HG03135 (cell line): Measurements from ENCODE around the gene PRPF19.
A peak's percentile ranks its signal among the peaks of the same experiment; 100 is the strongest.

Source experiments
- ATAC-seq: cut with Tn5 transposase; IDR thresholded peaks from one replicate; pipeline ENCODE4 v1.9.1; 2021; ENCODE audit warnings: mild to moderate bottlenecking, moderate library complexity; ENCODE audit not compliant: unreplicated experiment

Gene PRPF19

GRCh38 chr11:60924110-60924905 is 17.9 kb upstream of the PRPF19 start, which contains the start of gene TMEM132A:
TMEM132A (plus strand) TSS chr11:60924460; CDS start chr11:60924634, 174 bp downstream.
- no peak for ATAC-seq

DNA sequence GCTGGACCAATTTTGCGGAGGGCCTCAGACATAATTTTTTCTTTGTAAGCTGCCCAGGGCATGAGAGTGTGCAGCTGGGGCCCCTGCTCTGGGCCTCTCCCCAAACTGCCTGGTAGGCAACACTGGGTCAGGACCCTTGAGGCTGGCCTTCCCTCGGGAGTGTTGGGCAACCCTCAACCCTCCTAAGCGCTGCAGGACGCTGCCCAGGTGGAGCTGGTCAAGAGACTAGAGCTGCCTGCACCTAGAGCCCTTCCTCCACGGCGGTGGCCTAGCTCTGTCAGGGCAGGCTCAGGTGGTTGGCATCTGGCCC is 17.4 kb upstream of the PRPF19 start:
- no peak for ATAC-seq

- no peak for ATAC-seq
Observed at GRCh38 chr11:60923326-60923725, 16.9 kb upstream of the PRPF19 start.

GRCh38 chr11:60922906-60923305 is 16.5 kb upstream of the PRPF19 start:
- no peak for ATAC-seq

DNA sequence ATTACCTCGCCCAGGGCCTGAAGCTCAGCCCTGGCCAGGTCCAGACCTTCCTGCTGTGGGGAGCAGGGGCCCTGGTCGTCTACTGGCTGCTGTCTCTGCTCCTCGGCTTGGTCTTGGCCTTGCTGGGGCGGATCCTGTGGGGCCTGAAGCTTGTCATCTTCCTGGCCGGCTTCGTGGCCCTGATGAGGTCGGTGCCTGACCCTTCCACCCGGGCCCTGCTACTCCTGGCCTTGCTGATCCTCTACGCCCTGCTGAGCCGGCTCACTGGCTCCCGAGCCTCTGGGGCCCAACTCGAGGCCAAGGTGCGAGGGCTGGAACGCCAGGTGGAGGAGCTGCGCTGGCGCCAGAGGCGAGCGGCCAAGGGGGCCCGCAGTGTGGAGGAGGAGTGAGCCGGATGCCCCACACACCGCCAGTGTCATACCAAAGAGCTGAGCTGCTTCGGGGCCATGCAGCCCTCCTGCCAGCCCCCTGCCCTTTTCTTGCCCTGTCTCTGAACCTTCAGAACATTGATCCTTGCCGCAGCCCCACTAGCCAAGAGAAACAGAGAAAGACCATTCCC is 15.5 kb upstream of the PRPF19 start:
- ATAC-seq: no peak

DNA sequence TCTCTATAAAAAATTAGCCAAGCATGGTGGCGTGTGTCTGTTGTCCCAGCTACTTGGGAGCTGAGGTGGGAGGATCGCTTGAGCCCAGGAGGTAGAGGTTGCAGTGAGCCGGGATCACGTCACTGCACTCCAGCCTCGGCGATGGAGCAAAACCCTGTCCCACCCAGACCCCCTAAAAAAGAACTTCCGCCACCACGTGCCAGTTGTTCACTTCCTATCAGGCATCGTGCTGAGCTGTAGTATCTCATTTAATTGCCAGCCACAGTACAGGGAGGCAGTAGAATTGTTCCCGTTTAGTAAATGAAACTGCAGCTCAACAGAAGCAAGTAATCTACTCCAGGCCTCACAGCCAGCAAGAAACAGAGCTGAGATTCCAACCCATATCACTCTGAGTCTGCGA is 14.9 kb upstream of the PRPF19 start:
- no peak for ATAC-seq

GRCh38 chr11:60919956-60920355 is 13.6 kb upstream of the PRPF19 start:
- no peak for ATAC-seq

GRCh38 chr11:60919320-60919719 is 12.9 kb upstream of the PRPF19 start:
- ATAC-seq: no peak

DNA sequence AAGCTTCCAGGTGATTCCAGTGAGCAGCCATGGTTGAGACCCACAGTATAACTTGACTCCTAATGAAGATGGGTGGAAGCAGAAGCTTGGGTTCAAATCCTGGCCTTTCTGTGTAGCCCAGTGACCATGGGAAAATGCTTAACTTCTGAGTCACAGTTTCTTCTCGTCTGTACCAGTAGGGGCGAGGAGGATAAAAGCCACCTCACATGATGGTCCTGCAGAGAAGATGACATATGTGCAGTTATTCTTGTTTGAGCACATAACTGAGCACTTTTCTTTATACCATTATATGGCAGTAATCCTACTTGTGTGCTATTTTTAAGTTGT is 12.5 kb upstream of the PRPF19 start:
- ATAC-seq: no peak

DNA sequence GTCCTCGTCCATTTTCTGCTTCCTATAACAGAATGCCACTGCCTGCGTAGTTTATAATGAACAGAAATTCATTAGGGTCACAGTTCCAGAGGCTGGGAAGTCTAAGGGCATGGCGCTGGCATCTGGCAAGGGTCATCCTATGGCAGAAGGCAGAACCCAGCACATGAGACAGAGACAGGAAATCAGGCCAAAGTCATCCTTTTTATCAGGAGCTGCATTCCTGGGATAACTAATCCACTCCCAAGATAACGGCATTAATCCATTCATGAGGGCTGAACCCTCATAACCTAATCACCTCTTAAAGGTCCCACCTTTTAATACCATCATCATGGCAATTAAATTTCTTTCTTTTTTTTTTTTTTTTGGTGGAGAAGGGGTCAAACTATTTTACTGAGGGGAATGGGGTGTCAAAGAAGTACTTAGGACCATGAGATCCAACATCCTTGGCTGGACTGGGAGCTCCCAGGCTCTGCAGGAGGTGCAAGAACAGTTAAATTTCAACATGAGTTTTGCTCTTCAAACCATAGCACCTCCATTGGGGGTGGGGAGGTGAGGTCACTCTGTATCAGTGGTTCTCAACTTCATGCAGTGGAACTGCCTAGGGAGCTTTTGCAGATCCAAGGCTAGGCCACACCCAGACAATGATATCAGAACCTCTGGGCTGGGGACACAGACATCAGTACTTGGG is 12.0 kb upstream of the PRPF19 start:
- no peak for ATAC-seq

DNA sequence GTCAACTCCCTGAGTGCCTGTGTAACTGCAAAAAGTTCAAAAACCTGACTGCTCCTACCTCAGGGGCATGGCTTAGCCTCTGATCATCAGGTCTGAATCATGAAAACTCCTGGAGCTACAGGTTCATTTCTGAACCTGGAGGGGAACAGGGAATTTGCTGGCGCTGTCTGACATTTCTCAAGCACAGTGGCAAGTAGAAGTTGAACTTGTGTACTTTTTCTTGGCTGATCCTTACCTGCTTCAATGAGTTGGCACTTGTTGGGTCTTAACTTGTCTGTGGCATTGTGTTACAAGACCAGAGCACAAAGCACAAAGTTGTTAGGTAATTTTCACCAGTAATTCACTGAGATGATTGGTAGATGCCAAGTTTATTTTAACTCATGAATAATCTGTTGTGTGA is 10.9 kb upstream of the PRPF19 start:
- ATAC-seq: no peak

GRCh38 chr11:60916669-60917206 is 10.4 kb upstream of the PRPF19 start:
- ATAC-seq: no peak

- ATAC-seq: peak; percentile 38
Observed at GRCh38 chr11:60915248-60915914, 9.0 kb upstream of the PRPF19 start.

GRCh38 chr11:60914633-60915247 is 8.4 kb upstream of the PRPF19 start:
- peak; percentile 1 for ATAC-seq

DNA sequence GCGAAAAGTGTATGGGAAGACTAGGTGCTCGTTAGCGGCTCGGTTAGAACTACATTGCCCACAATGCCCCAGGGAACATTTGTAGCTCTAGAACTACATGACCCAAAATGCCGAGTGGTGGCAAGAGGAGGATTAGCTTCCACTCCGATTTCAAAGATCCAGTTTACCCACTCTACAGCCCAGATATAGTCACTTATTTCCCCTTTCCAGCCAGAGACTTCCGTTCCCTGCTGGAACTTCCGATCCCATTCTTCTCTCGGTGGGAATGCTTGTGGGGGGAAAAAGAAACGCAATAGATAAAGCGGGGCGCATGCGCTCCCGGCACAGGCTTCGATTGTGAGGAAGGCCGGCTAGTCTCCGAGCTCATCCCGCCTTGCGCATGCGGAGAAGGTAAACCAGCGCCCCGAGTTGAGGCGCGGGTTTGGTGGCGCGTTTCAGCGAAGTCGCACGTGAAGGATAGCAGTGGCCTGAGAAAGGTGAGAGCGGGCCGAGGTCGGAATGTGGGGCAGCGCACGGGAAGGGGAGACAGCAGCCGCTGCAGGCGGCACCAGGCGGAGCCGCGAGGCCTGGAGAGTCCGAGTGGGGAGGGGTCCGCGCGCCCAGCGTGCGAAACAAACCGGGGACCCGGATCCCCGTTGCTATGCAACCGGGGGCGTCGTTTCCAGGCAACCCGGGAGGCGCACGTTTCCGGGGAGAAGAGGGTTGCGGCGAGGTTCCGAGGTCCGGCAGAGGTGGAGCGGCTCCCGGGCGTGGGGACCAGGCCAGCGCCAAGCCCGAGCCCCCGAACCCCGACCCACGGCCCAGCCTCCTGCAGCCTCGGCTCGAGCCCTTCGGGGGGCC is 7.6 kb upstream of the PRPF19 start, which contains the start of gene TMEM109:
TSS of gene TMEM109 (plus strand) at position 366 of the 840 bp plus-strand sequence. CDS start 5,536 bp downstream, outside the sequence.
- ATAC-seq: peak; percentile 44

DNA sequence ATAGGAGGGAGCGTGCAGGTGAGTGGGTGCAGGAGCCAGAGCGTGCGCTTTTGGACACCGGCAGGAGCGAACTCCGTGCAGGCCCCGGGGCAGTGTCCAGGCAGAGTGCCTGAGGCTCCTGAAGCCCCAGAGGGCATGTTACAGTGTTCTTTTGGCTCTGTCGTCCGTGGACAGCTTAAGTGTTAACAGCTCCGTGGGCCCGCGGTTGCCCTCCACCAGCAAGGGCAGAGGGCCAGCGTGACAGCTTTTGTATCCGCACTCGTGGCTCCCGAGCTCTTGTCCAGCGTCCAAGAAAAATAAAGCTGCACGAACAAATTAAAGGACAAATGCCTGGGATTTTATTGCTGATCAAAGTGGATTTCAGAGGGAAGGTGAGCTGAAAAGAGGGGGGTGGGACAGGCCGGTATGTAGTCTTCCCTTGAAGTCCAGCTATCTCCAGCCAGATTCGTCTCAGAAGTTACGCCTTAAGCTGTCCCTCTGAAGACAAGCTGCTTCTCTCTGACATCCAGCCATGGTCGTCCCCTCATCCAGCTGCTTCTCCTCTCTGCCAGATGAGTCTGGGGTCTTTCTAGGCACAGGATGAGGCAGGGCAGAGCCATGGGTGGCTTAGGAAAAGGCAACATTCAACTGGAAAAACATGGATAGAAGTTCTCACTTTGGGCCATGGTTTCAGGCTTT is 6.6 kb upstream of the PRPF19 start:
- no peak for ATAC-seq

GRCh38 chr11:60912223-60912850 is 6.0 kb upstream of the PRPF19 start:
- no peak for ATAC-seq

DNA sequence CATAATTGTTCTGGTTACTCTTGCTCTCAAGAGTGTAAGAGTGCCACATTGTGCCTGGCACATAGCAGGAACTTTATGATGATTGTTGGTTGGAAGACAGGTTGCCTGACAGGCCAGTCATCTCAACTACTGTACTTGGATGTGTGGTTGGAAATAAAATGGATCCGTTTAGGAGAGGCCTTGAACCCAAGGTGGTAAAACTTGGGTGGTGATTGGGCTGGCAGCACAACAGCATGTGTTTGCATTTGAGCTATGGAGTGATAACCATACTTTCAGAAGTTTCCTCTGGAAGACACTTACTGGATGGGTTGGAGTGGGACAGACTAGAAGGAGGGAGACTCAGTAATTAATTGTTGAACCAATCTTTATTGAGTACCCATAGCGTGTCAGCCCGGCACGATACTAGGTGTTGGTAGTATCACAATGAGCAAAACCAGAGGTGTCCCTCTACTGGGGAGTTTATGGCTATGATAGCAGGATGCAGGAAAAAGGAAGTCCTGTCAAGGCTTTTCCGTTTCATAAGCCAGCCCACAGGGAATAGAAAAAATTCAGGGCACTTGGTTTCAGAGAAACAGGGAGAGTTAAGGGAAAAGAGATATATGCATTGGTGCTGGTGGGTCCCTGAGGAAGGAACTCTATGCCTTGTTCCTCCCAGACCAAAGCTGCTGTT is 4.5 kb upstream of the PRPF19 start:
- no peak for ATAC-seq
